ENCODE data around the gene CXCL6.

Gene CXCL6

DNA sequence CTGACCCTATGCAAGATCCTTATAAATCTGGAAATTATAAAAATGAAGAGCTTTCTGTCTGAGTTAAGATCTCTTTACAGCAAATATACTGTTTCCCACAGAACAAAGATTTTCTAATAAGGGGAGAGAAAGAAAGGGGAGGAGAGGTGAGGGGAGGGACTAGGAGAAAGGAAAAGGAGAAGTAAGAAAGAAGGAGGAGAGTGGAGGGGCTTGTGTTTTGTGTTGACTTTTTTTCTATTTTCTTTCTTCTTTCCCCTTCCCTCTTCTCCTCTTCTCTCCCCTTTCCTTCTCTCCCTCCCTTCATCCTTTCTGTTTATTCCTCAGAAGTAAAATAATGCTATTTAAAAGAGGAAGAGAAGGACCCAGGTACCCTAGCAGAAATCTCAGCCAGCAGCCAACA, 6.2 kb downstream of the CXCL6 start:
- TF ChIP-seq EZH2phosphoT487 (IDR thresholded peaks at IDR 0.05; ENCODE audit: borderline replicate concordance, low read length) (no peak), CTCF (IDR thresholded peaks at IDR 0.05; ENCODE audit: low read depth, low read length, poor library complexity, severe bottlenecking) (no peak)
- H3K9me3 ChIP-seq (ENCODE audit: control insufficient read depth, insufficient read depth, low read length): no peaks in the 10 kb centered on the region
- H3K27me3 ChIP-seq (ENCODE audit: control insufficient read depth, low read length): no peaks in the 10 kb centered on the region
- no peaks in the 10 kb centered on the region for H3K9me2 ChIP-seq (replicated peaks; ENCODE audit: control insufficient read depth, low read length)
- no peak overlapping the region for H3K27ac ChIP-seq (ENCODE audit: low read depth, low read length)
- H3F3A ChIP-seq (ENCODE audit: control insufficient read depth, insufficient read depth): no peaks in the 10 kb centered on the region
- H3K4me3 ChIP-seq (ENCODE audit: low read length): no peak overlapping the region
- H3K36me3 ChIP-seq (ENCODE audit: control insufficient read depth, low read length): no peaks in the 10 kb centered on the region
- H3K79me2 ChIP-seq (ENCODE audit: control insufficient read depth, low read length): no peaks in the 10 kb centered on the region
- H4K20me1 ChIP-seq (ENCODE audit: control insufficient read depth, insufficient read depth, low read depth, low read length): no peaks in the 10 kb centered on the region
- no peak overlapping the region for H3K4me2 ChIP-seq (ENCODE audit: low read length)
- H3K4me1 ChIP-seq (ENCODE audit: control insufficient read depth, low read length): no peaks in the 10 kb centered on the region

DNA sequence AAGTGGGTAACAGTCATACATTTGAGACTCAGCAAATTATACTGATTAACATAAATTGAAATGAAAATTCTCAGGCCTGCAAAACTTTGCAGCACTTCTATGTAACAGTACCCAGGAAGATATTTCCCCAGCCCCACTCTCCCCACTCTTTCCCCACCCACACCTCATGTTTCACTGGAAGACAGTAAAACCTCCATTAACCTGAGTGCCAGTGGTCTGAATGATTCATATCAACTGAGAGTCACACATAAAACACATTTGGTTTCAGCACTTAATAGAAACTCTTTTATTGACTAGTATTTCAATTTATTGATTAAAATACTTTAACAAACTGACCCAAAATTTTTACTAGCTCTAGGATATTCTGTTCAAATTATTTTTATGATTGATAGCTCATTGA, 6.9 kb downstream of the CXCL6 start:
- no peaks in the 10 kb centered on the region for H3K4me1 ChIP-seq (ENCODE audit: control insufficient read depth, low read length)
- no peak overlapping the region for H3K4me2 ChIP-seq (ENCODE audit: low read length)
- H3K4me3 ChIP-seq (ENCODE audit: low read length): no peak overlapping the region
- TF ChIP-seq EZH2phosphoT487 (IDR thresholded peaks at IDR 0.05; ENCODE audit: borderline replicate concordance, low read length): no peak
- no peak for TF ChIP-seq CTCF (IDR thresholded peaks at IDR 0.05; ENCODE audit: low read depth, low read length, poor library complexity, severe bottlenecking)
- no peaks in the 10 kb centered on the region for H4K20me1 ChIP-seq (ENCODE audit: control insufficient read depth, insufficient read depth, low read depth, low read length)
- H3K36me3 ChIP-seq (ENCODE audit: control insufficient read depth, low read length): no peaks in the 10 kb centered on the region
- H3K27me3 ChIP-seq (ENCODE audit: control insufficient read depth, low read length): no peaks in the 10 kb centered on the region
- H3F3A ChIP-seq (ENCODE audit: control insufficient read depth, insufficient read depth): no peaks in the 10 kb centered on the region
- no peaks in the 10 kb centered on the region for H3K9me3 ChIP-seq (ENCODE audit: control insufficient read depth, insufficient read depth, low read length)
- H3K27ac ChIP-seq (ENCODE audit: low read depth, low read length): no peak overlapping the region
- H3K9me2 ChIP-seq (replicated peaks; ENCODE audit: control insufficient read depth, low read length): no peaks in the 10 kb centered on the region
- no peaks in the 10 kb centered on the region for H3K79me2 ChIP-seq (ENCODE audit: control insufficient read depth, low read length)

GRCh38 chr4:73844345-73844744, 7.9 kb downstream of the CXCL6 start:
- no peak overlapping the region for H3K27ac ChIP-seq (ENCODE audit: low read depth, low read length)

More at GRCh38 chr4:73844345-73844744, 7.9 kb downstream of the CXCL6 start:
- no peak overlapping the region for H3K4me3 ChIP-seq (ENCODE audit: low read length)
- no peaks in the 10 kb centered on the region for H3K4me1 ChIP-seq (ENCODE audit: control insufficient read depth, low read length)
- no peak overlapping the region for H3K4me2 ChIP-seq (ENCODE audit: low read length)
- H3K27me3 ChIP-seq (ENCODE audit: control insufficient read depth, low read length): no peaks in the 10 kb centered on the region
- H3F3A ChIP-seq (ENCODE audit: control insufficient read depth, insufficient read depth): no peaks in the 10 kb centered on the region
- H3K9me2 ChIP-seq (replicated peaks; ENCODE audit: control insufficient read depth, low read length): no peaks in the 10 kb centered on the region
- no peaks in the 10 kb centered on the region for H3K9me3 ChIP-seq (ENCODE audit: control insufficient read depth, insufficient read depth, low read length)
- no peaks in the 10 kb centered on the region for H4K20me1 ChIP-seq (ENCODE audit: control insufficient read depth, insufficient read depth, low read depth, low read length)
- no peaks in the 10 kb centered on the region for H3K79me2 ChIP-seq (ENCODE audit: control insufficient read depth, low read length)
- H3K36me3 ChIP-seq (ENCODE audit: control insufficient read depth, low read length): no peaks in the 10 kb centered on the region
- no peak for TF ChIP-seq EZH2phosphoT487 (IDR thresholded peaks at IDR 0.05; ENCODE audit: borderline replicate concordance, low read length)
- TF ChIP-seq CTCF (IDR thresholded peaks at IDR 0.05; ENCODE audit: low read depth, low read length, poor library complexity, severe bottlenecking): no peak
